Left renal cortex interstitium (tissue), 4 donors: ENCODE measurements around the gene ASMTL. TPM values are rescaled to one million over a fixed set of nuclear protein-coding genes. Genes with fewer than 3 reads are reported as not detected.
"Not testable (repeated sequence)": the region's sequence is repeated elsewhere in the genome, so short reads cannot be mapped to it uniquely, and the experiment has no call there.

Experiments
- DNase-seq, 4 donors: peaks; one replicate each; pipeline ENCODE4 v3.0.0-alpha.2; 2013; ENCODE audit warnings: low read depth in 4 of 4, low spot score in 2 of 4, missing footprints in 1 of 4
- polyA plus RNA-seq, 4 donors: library from polyadenylated mRNA; unstranded; fragments of 120-200 nt; gene quantifications; one replicate each; pipeline ENCODE4 v1.2.1, GENCODE V29; 2013; ENCODE audit not compliant: insufficient read length in 4 of 4

ASMTL gene
- polyA plus RNA-seq, 4 donors, result 35.7 to 61.9 (median 46.5) TPM

GRCh38 chrX:1391707-1392375, 60.9 kb downstream of the ASMTL start, which contains the start of gene SLC25A6:
TSS of gene SLC25A6 (minus strand) at chrX:1392113. CDS start at chrX:1392009, 104 bp downstream.
- DNase-seq, result peak; percentile 89 to 95 (median 92)

- peak in 1 of 4 donors; percentile 82 for DNase-seq
Observed at GRCh38 chrX:1391370-1391706, 61.4 kb downstream of the ASMTL start.

GRCh38 chrX:1390621-1391369, 61.9 kb downstream of the ASMTL start:
- no peak for DNase-seq

- no peak for DNase-seq
Observed at GRCh38 chrX:1389993-1390285, 62.8 kb downstream of the ASMTL start.

GRCh38 chrX:1389181-1389992, 63.3 kb downstream of the ASMTL start:
- DNase-seq, result no peak

GRCh38 chrX:1388651-1389050, 64.1 kb downstream of the ASMTL start:
- no peak for DNase-seq

GRCh38 chrX:1387141-1387776, 65.5 kb downstream of the ASMTL start:
- DNase-seq, result no peak

- no peak for DNase-seq
Observed at GRCh38 chrX:1386338-1387127, 66.2 kb downstream of the ASMTL start.

GRCh38 chrX:1385253-1386223, 67.2 kb downstream of the ASMTL start:
- no peak for DNase-seq

- DNase-seq, result no peak
Observed at GRCh38 chrX:1384658-1385252, 68.0 kb downstream of the ASMTL start.

GRCh38 chrX:1380672-1381233, 72.0 kb downstream of the ASMTL start:
- DNase-seq, result no peak

GRCh38 chrX:1378306-1378759, 74.4 kb downstream of the ASMTL start:
- DNase-seq, result no peak

GRCh38 chrX:1368385-1368698, 84.4 kb downstream of the ASMTL start:
- DNase-seq, result no peak

GRCh38 chrX:1366363-1366762, 86.3 kb downstream of the ASMTL start:
- not testable (repeated sequence) for DNase-seq

- DNase-seq, result no peak
Observed at GRCh38 chrX:1361910-1362309, 90.8 kb downstream of the ASMTL start.

- no peak for DNase-seq
Observed at GRCh38 chrX:1361275-1361674, 91.4 kb downstream of the ASMTL start.

- DNase-seq, result no peak
Observed at GRCh38 chrX:1360171-1360570, 92.5 kb downstream of the ASMTL start.

GRCh38 chrX:1359477-1359873, 93.2 kb downstream of the ASMTL start:
- no peak for DNase-seq
